HG02798 (cell line): ENCODE data around the gene ATP9B.
"Not testable (repeated sequence)": the region's sequence is repeated elsewhere in the genome, so short reads cannot be mapped to it uniquely, and the experiment has no call there.

Experiments
- ATAC-seq: cut with Tn5 transposase; IDR thresholded peaks from one replicate; pipeline ENCODE4 v1.9.1; 2021; ENCODE audit warnings: mild to moderate bottlenecking; ENCODE audit not compliant: unreplicated experiment, poor library complexity

ATP9B gene

GRCh38 chr18:79375441-79376154 lies 306.4 kb downstream of the ATP9B start:
- ATAC-seq: no peak

GRCh38 chr18:79376661-79377060 lies 307.5 kb downstream of the ATP9B start:
- not testable (repeated sequence) for ATAC-seq

GRCh38 chr18:79377187-79377891 lies 308.1 kb downstream of the ATP9B start:
- ATAC-seq: no peak

- peak; percentile 58 for ATAC-seq
These were observed 309.5 kb downstream of the ATP9B start for GRCh38 chr18:79378536-79379250.

GRCh38 chr18:79379251-79379905 lies 310.2 kb downstream of the ATP9B start:
- no peak for ATAC-seq

GRCh38 chr18:79379931-79380815 lies 311.0 kb downstream of the ATP9B start:
- ATAC-seq: no peak

GRCh38 chr18:79380816-79381806 lies 311.9 kb downstream of the ATP9B start:
- ATAC-seq: no peak

- no peak for ATAC-seq
These were observed 312.7 kb downstream of the ATP9B start for GRCh38 chr18:79381811-79382311.

- no peak for ATAC-seq
These were observed 313.6 kb downstream of the ATP9B start for GRCh38 chr18:79382681-79383387.

GRCh38 chr18:79383388-79384056 lies 314.3 kb downstream of the ATP9B start:
- ATAC-seq: no peak

- no peak for ATAC-seq
These were observed 315.1 kb downstream of the ATP9B start for GRCh38 chr18:79384151-79384807.

GRCh38 chr18:79384834-79385233 lies 315.6 kb downstream of the ATP9B start:
- no peak for ATAC-seq

GRCh38 chr18:79385326-79385707 lies 316.1 kb downstream of the ATP9B start:
- ATAC-seq: no peak

GRCh38 chr18:79385708-79386341 lies 316.6 kb downstream of the ATP9B start:
- no peak for ATAC-seq

GRCh38 chr18:79386547-79386946 lies 317.4 kb downstream of the ATP9B start:
- no peak for ATAC-seq

- ATAC-seq: no peak
These were observed 318.0 kb downstream of the ATP9B start for GRCh38 chr18:79387214-79387613.
